H9 (cell line): ENCODE data around the gene AMMECR1. TPM values are rescaled to one million over a fixed set of nuclear protein-coding genes. Genes with fewer than 3 reads are reported as not detected.
"Not testable (repeated sequence)": the region's sequence is repeated elsewhere in the genome, so short reads cannot be mapped to it uniquely, and the experiment has no call there.

Source experiments
- DNase-seq: peaks from one replicate; pipeline ENCODE4 v3.0.0-alpha.2; 2017
- H2AFZ ChIP-seq: one replicate; pipeline ENCODE4 v1.6.1; 2013; ENCODE audit warnings: mild to moderate bottlenecking, low read length, control low read depth, moderate library complexity
- H2AK5ac ChIP-seq: 2 replicates; pipeline ENCODE4 v1.6.1; 2013; ENCODE audit warnings: low read length, control low read depth, mixed read lengths; ENCODE audit not compliant: insufficient read length
- H2BK120ac ChIP-seq: one replicate; pipeline ENCODE4 v1.6.1; 2013; ENCODE audit warnings: low read depth, mild to moderate bottlenecking, low read length, control low read depth, inconsistent platforms; ENCODE audit not compliant: poor library complexity, severe bottlenecking
- H2BK12ac ChIP-seq: 2 replicates; pipeline ENCODE4 v1.6.1; 2013; ENCODE audit warnings: low read length, control low read depth, mixed read lengths, low read depth; ENCODE audit not compliant: insufficient read length
- H2BK15ac ChIP-seq: 2 replicates; pipeline ENCODE4 v1.6.1; 2013; ENCODE audit warnings: low read depth, low read length, control low read depth
- H2BK20ac ChIP-seq: one replicate; pipeline ENCODE4 v1.6.1; 2013; ENCODE audit warnings: low read depth, mild to moderate bottlenecking, low read length, control low read depth, inconsistent platforms; ENCODE audit not compliant: poor library complexity, severe bottlenecking
- H2BK5ac ChIP-seq: 2 replicates; pipeline ENCODE4 v1.6.1; 2013; ENCODE audit warnings: low read length, control low read depth, mixed read lengths; ENCODE audit not compliant: insufficient read length
- H3K14ac ChIP-seq: 2 replicates; pipeline ENCODE4 v1.6.1; 2013; ENCODE audit warnings: low read length, control low read depth; ENCODE audit not compliant: insufficient read depth
- H3K18ac ChIP-seq: 2 replicates; pipeline ENCODE4 v1.6.1; 2013; ENCODE audit warnings: low read depth, mild to moderate bottlenecking, mixed read lengths, low read length, control low read depth; ENCODE audit not compliant: insufficient read length
- H3K23ac ChIP-seq: 2 replicates; pipeline ENCODE4 v1.6.1; 2013; ENCODE audit warnings: low read length, control low read depth, mixed read lengths, low read depth; ENCODE audit not compliant: insufficient read length
- H3K23me2 ChIP-seq: 2 replicates; pipeline ENCODE4 v1.6.1; 2013; ENCODE audit warnings: low read depth, mild to moderate bottlenecking, mixed read lengths, low read length, control low read depth; ENCODE audit not compliant: insufficient read length, poor library complexity, severe bottlenecking
- H3K27ac ChIP-seq: 2 replicates; pipeline ENCODE4 v1.5.1; 2013; ENCODE audit warnings: low read length, control low read depth, mixed read lengths, low read depth; ENCODE audit not compliant: insufficient read length
- H3K27me3 ChIP-seq: 2 replicates; pipeline ENCODE4 v1.6.1; 2013; ENCODE audit warnings: low read length, control low read depth, inconsistent platforms; ENCODE audit not compliant: insufficient read depth
- H3K4ac ChIP-seq: 2 replicates; pipeline ENCODE4 v1.6.1; 2013; ENCODE audit warnings: low read depth, mild to moderate bottlenecking, control low read depth, inconsistent platforms, low read length, moderate library complexity
- H3K4me1 ChIP-seq: 2 replicates; pipeline ENCODE4 v1.6.1; 2013; ENCODE audit warnings: low read length, control low read depth, inconsistent platforms; ENCODE audit not compliant: insufficient read depth
- H3K4me2 ChIP-seq: 2 replicates; pipeline ENCODE4 v1.6.1; 2013; ENCODE audit warnings: low read length, control low read depth, mixed read lengths; ENCODE audit not compliant: insufficient read length, insufficient read depth
- H3K56ac ChIP-seq: 2 replicates; pipeline ENCODE4 v1.6.1; 2013; ENCODE audit warnings: low read depth, mild to moderate bottlenecking, mixed read lengths, low read length, control low read depth; ENCODE audit not compliant: insufficient read length
- H3K79me1 ChIP-seq: 2 replicates; pipeline ENCODE4 v1.6.1; 2013; ENCODE audit warnings: low read depth, mild to moderate bottlenecking, moderate library complexity, low read length, control low read depth, inconsistent platforms; ENCODE audit not compliant: insufficient read depth, poor library complexity, severe bottlenecking
- H3K79me2 ChIP-seq: 2 replicates; pipeline ENCODE4 v1.6.1; 2013; ENCODE audit warnings: low read length, control low read depth, inconsistent platforms; ENCODE audit not compliant: insufficient read depth
- H3K9ac ChIP-seq: 2 replicates; pipeline ENCODE4 v1.6.1; 2013; ENCODE audit warnings: low read length, control low read depth, mixed read lengths; ENCODE audit not compliant: insufficient read length; ENCODE audit errors: extremely low read depth
- H3K9me3 ChIP-seq: one replicate; pipeline ENCODE4 v1.6.1; 2013; ENCODE audit warnings: low read depth, low read length, inconsistent platforms; ENCODE audit not compliant: control insufficient read depth
- H3T11ph ChIP-seq: one replicate; pipeline ENCODE4 v1.6.1; 2013; ENCODE audit warnings: mild to moderate bottlenecking, low read length, control low read depth, inconsistent platforms
- H4K20me1 ChIP-seq: one replicate; pipeline ENCODE4 v1.6.1; 2013; ENCODE audit not compliant: control insufficient read depth, insufficient read length, insufficient read depth
- H4K5ac ChIP-seq: 2 replicates; pipeline ENCODE4 v1.6.1; 2013; ENCODE audit warnings: low read depth, mild to moderate bottlenecking, mixed read lengths, low read length, control low read depth; ENCODE audit not compliant: insufficient read length
- H4K8ac ChIP-seq: replicated peaks from 2 replicates; pipeline ENCODE4 v1.6.1; 2013; ENCODE audit warnings: low read length, control low read depth, mixed read lengths, low read depth; ENCODE audit not compliant: insufficient read length
- H4K91ac ChIP-seq: 2 replicates; pipeline ENCODE4 v1.6.1; 2013; ENCODE audit warnings: low read depth, mild to moderate bottlenecking, moderate library complexity, mixed read lengths, low read length, control low read depth; ENCODE audit not compliant: insufficient read length
- H3K27ac Mint-ChIP-seq, 3 experiments: 2 replicates in 2 of 3; 3 replicates in 1 of 3; pipeline ENCODE4 v1.8.0; 2020 to 2021; ENCODE audit warnings: mixed read lengths in 3 of 3, mild to moderate bottlenecking in 1 of 3, moderate library complexity in 1 of 3
- H3K27me3 Mint-ChIP-seq: 2 replicates; pipeline ENCODE4 v1.8.0; 2021; ENCODE audit warnings: low read depth, mild to moderate bottlenecking, moderate library complexity, mixed read lengths
- H3K36me3 Mint-ChIP-seq, 3 experiments: 2 replicates in 2 of 3; 3 replicates in 1 of 3; pipeline ENCODE4 v1.8.0; 2020 to 2021; ENCODE audit warnings: low read depth in 3 of 3, mixed read lengths in 3 of 3; ENCODE audit not compliant: insufficient read depth in 1 of 3
- H3K4me1 Mint-ChIP-seq, 2 experiments: 2 replicates each; pipeline ENCODE4 v1.8.0; 2020; ENCODE audit warnings: mixed read lengths in 2 of 2
- H3K4me3 Mint-ChIP-seq, 2 experiments: 2 replicates in 1 of 2; 3 replicates in 1 of 2; pipeline ENCODE4 v1.8.0; 2020 to 2021; ENCODE audit warnings: mild to moderate bottlenecking in 2 of 2, mixed read lengths in 2 of 2, moderate library complexity in 1 of 2
- H3K9me3 Mint-ChIP-seq, 2 experiments: 2 replicates in 1 of 2; 3 replicates in 1 of 2; pipeline ENCODE4 v1.8.0; 2020; ENCODE audit warnings: mild to moderate bottlenecking in 2 of 2, mixed read lengths in 2 of 2, moderate library complexity in 1 of 2
- WGBS: extraction: QIAGEN DNeasy Blood & Tissue Kit; methylation state at CpG from one replicate; pipeline ENCODE4 v1.1.7; 2013; ENCODE audit warnings: missing lambda C conversion rate, low lambda C conversion rate, mixed read lengths; ENCODE audit not compliant: insufficient read length; ENCODE audit errors: extremely low coverage; 5-methylcytosine and 5-hydroxymethylcytosine counted together
- total RNA-seq: library from RNA; stranded (reverse); gene quantifications from 2 replicates; pipeline ENCODE4 v1.2.1, GENCODE V29; 2021
- TF ChIP-seq, protein P1 (sequence below): fragments of 200-600 bp; sonication (generic); conservative IDR thresholded peaks from 3 replicates; pipeline ENCODE4 v1.8.0; 2021; ENCODE audit warnings: antibody characterized with exemption, mild to moderate bottlenecking

AMMECR1 gene
- total RNA-seq, 1 experiment from 2014 or later, result 28.5 TPM

DNA sequence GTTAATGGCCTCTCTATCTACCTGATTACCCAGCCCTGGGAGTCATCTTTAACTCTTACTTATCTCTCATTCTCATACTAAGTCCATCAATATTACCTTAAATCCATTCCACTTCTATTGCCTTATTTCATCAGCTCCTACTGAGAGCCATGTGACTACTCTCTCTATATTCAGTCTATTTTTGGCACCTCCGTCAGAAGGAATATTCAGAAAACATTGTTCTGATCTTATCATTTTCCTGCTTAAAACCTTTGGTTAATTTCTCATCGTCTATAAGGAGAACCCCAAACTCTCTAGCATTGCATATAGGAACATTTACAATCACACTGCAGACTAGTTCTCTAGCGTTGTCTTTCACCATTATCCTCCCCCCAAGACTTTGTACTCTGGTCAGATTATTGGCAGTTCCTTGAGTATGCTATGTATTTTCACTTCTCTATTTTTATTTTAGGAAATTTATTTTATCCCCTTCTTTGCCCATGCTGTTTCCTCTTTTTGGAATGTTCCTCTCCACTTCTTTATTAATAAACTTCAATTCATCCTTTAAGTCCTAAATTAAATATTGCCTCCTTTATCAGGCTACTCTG is 13.7 kb upstream of the AMMECR1 start:
- no peak overlapping the region for H2AK5ac ChIP-seq
- Mint-ChIP-seq H3K27ac (no peak overlapping the region), H3K9me3 (no peaks in the 10 kb centered on the region), H3K27me3 (no peaks in the 10 kb centered on the region; the same call in 1 of the 2 replicates), H3K36me3 (no peaks in the 10 kb centered on the region), H3K4me3 (no peak overlapping the region), H3K4me1 (no peaks in the 10 kb centered on the region)
- WGBS, result no CpG with 5 or more reads among the region's 3 CpGs
- no peak overlapping the region for H2BK20ac ChIP-seq
- no peak overlapping the region for H3K18ac ChIP-seq
- no peaks in the 10 kb centered on the region for H4K20me1 ChIP-seq
- no peak overlapping the region for H4K91ac ChIP-seq
- H3K9ac ChIP-seq, result no peak overlapping the region
- H3K56ac ChIP-seq, result no peak overlapping the region
- no peak overlapping the region for H2AFZ ChIP-seq
- H3K23ac ChIP-seq, result no peak overlapping the region
- no peak overlapping the region for H2BK12ac ChIP-seq
- no peak overlapping the region for H2BK5ac ChIP-seq
- H3T11ph ChIP-seq, result no peak overlapping the region
- DNase-seq, result no peak
- no peaks in the 10 kb centered on the region for H3K79me1 ChIP-seq
- no peak overlapping the region for H4K5ac ChIP-seq
- no peak overlapping the region for H4K8ac ChIP-seq
- H3K4me1 ChIP-seq, result no peaks in the 10 kb centered on the region
- H3K79me2 ChIP-seq, result peaks cover 2% of the 10 kb centered on the region; the same call in 1 of the 2 replicates
- H3K14ac ChIP-seq, result no peak overlapping the region
- H3K4me2 ChIP-seq, result no peak overlapping the region
- H3K27ac ChIP-seq, result no peak overlapping the region
- H3K4ac ChIP-seq, result no peak overlapping the region
- TF ChIP-seq, protein P1, sequence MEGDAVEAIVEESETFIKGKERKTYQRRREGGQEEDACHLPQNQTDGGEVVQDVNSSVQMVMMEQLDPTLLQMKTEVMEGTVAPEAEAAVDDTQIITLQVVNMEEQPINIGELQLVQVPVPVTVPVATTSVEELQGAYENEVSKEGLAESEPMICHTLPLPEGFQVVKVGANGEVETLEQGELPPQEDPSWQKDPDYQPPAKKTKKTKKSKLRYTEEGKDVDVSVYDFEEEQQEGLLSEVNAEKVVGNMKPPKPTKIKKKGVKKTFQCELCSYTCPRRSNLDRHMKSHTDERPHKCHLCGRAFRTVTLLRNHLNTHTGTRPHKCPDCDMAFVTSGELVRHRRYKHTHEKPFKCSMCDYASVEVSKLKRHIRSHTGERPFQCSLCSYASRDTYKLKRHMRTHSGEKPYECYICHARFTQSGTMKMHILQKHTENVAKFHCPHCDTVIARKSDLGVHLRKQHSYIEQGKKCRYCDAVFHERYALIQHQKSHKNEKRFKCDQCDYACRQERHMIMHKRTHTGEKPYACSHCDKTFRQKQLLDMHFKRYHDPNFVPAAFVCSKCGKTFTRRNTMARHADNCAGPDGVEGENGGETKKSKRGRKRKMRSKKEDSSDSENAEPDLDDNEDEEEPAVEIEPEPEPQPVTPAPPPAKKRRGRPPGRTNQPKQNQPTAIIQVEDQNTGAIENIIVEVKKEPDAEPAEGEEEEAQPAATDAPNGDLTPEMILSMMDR, result no peak
- H2BK120ac ChIP-seq, result no peak overlapping the region
- no peaks in the 10 kb centered on the region for H3K23me2 ChIP-seq
- no peak overlapping the region for H2BK15ac ChIP-seq
- no peaks in the 10 kb centered on the region for H3K9me3 ChIP-seq
- H3K27me3 ChIP-seq, result no peaks in the 10 kb centered on the region

DNA sequence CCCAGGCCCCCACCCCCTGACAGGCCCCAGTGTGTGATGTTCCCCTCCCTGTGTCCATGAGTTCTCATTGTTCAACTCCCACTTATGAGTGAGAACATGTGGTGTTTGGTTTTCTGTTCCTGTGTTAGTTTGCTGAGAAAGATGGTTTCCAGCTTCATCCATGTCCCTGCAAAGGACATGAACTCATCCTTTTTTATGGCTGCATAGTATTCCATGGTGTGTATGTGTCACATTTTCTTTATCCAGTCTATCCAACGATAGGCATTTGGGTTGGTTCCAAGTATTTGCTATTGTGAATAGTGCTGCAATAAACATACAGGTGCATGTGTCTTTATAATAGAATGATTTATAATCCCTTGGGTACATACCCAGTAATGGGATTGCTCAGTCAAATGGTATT is 10.7 kb upstream of the AMMECR1 start:
- not testable (repeated sequence) for H3K79me1 ChIP-seq, H3K79me2 ChIP-seq, DNase-seq, H3K4me1 ChIP-seq, H3K36me3 Mint-ChIP-seq, H3K9ac ChIP-seq, H2AK5ac ChIP-seq, H4K91ac ChIP-seq, H3K4me3 Mint-ChIP-seq, H3T11ph ChIP-seq, H2BK5ac ChIP-seq, H3K23me2 ChIP-seq, H3K56ac ChIP-seq, H3K4me2 ChIP-seq, H2BK20ac ChIP-seq, H3K18ac ChIP-seq, H3K27me3 ChIP-seq, H4K5ac ChIP-seq, H3K9me3 Mint-ChIP-seq, H4K8ac ChIP-seq, H3K9me3 ChIP-seq, H3K27ac ChIP-seq, H3K23ac ChIP-seq, H4K20me1 ChIP-seq, H2BK12ac ChIP-seq, H2BK15ac ChIP-seq, H3K27ac Mint-ChIP-seq, H2AFZ ChIP-seq, H3K4me1 Mint-ChIP-seq, H2BK120ac ChIP-seq, H3K14ac ChIP-seq, H3K27me3 Mint-ChIP-seq, H3K4ac ChIP-seq
- WGBS, result no CpG with 5 or more reads among the region's 1 CpG
